GM21367 (cell line): ENCODE results near the gene NCOA6.

ENCODE experiments used
- ATAC-seq: cut with Tn5 transposase; IDR thresholded peaks from one replicate; pipeline ENCODE4 v1.9.1; 2021; ENCODE audit not compliant: unreplicated experiment

The NCOA6 gene

DNA sequence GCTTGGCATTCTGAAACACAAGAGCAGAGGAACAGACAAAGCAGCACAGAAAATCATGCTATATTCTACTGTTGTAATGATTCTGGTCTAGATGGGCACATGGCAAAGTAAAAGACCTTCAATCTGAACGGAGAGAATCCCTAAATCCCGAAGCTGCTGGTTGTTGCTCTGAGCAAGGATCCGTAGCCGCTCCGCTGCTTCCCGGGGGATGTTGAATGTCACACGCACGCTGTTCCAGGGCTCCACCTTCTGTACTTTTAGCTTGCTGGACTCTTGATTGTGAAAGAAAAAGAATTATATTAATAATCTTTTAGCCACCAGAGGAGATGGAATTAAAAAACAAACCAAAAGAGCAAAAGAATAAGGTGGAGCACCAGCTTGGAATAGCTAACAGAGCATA is 49.3 kb downstream of the NCOA6 start:
- ATAC-seq = no peak

DNA sequence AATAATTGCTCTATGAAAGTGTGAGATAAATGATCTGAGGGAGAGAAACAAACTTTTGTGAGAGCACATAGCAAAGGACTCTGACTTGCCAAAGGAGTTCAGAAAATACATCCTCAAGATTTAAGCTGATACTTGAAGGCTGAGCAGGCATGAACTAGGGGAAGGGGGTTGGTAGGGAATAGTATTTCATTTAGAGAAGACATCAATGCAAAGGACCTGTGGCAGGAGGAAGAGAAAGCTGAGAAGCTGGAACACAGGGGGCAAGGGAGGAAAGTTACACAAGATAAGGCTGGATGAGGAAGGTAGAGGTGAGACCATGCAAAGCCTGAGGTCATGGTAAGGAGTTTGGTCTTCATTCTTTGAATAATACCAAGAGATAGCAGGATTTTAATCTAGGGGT is 50.6 kb downstream of the NCOA6 start:
- no peak for ATAC-seq

DNA sequence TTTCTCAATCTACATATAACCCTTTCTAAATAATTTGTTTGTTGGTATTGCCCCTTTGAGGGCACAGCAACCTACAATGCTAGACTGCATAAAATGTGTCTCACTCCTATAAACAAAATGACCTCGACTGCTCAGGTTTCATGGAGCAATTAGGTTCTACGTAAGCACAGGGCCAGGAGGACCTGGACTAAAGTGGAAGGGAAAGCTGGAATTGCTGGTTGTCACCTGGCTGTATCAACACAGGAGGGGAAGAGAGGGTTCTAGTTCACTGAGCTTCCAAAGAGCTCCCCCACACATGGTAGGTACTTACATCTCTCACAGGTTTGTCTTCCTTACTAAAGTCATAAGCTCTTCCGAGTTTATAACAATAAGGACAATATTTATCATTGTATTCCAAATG is 51.0 kb downstream of the NCOA6 start:
- no peak for ATAC-seq

DNA sequence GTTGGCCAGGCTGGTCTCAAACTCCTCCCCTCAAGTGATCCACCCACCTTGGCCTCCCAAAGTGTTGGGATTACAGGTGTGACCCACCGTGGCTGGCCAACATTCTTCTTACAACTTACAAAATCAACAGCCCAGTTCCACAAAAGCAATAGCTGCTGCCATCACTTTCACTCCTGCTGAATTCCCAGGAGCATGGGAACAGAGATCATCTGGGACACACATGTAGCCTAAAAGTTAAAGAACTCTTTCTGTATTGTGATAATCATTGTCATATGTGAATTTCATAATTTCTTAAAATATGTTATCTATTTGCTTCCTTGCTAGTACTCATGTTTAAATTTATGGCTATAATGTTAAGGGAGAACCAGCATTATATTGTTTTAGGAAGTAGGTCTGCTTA is 51.7 kb downstream of the NCOA6 start:
- ATAC-seq = no peak

DNA sequence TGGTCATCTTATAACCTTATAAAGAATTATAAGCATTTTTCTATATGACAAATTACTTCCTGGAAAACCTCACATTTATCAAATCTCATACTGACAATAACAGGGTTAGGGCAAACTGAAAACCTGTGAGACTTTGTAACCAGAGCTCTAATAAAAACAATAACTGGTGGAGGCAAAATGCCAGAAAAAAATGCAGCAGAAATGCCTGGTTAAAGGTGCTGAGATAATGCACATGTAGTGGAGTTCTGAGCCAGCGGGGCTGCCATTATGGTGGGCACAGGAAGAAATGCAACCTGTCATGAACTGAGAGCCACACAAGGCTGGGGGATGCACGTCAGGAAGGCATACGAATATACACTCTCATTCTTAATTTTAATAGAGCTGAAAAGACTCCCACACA is 53.0 kb downstream of the NCOA6 start:
- no peak for ATAC-seq

DNA sequence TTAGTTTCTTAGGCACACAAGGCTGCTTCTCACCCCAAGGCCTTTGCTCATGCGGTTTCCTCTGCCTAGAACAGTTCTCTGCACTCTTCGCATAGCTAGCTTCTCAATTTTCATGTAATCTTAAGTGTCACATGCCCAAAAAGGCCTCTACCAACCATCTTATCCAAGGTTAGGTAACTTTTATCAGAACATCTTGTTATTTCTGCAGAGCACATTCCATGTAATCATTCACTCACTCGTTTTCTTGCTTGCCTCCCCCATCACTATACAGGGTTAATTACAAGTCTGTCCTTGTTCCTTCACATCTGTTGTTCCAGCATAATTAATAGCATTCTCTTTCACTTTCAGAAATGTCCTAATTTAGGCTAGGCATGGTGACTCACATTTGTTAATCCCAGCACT is 53.8 kb downstream of the NCOA6 start:
- no peak for ATAC-seq

DNA sequence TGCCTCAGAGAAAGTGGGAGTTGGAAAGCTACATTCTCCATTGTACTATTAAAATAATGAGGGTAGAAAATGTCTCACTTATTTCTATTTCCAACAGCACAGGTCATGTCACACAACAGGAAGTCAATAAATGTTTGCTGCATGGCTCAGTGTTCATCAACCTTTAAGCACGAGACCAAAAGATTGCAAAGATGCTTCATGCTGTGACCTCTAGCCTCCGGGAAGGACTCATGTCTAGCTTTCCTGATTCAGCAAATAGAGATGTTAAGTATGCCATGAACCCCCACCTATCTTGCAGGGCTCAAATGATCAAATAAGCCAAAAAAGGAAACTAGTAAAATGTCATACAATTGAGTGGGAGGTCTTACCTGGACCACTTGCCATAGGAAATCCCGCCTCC is 57.4 kb downstream of the NCOA6 start:
- no peak for ATAC-seq

DNA sequence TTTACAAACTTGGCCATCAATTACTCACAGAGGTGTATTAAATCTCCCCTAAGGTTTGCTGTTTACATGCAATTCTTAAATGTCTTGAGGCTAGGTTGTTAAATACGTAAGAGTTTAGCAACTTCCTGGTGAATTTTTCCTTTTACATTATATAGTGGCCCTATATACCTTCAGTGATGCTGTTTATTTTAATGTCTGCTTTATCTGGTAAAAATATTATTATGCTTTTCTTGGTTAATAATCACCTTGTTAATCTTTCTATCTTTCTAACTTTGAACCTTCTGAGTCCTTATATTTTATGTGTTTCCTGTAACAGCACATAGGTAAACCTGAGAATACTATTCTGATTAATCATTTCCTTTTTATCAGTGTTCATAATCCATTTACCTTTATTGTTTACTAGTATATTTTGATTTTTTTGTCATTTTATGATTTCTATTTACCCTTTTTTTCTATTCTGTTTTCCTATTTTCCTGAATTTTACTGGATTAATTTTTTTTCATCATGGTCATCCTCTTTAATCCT is 63.4 kb downstream of the NCOA6 start:
- ATAC-seq = no peak

DNA sequence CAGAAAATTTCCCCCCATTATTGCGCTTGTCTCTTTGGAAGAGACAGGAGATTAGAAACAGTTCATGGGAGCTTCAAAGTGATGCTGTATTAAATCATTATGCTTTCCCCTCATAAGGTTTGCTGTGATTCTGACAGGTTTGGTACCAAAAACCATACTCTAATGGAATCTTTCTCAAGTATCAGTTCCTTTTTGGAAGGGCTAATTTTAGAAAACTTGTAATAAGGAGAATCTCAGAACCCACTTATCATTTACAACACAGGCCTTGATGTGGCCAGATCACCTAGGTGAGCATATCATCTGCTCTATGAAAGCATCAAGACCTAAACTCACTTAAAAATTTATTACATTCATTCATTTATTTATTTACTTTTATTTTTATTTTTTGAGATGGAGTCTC is 70.1 kb downstream of the NCOA6 start:
- no peak for ATAC-seq

DNA sequence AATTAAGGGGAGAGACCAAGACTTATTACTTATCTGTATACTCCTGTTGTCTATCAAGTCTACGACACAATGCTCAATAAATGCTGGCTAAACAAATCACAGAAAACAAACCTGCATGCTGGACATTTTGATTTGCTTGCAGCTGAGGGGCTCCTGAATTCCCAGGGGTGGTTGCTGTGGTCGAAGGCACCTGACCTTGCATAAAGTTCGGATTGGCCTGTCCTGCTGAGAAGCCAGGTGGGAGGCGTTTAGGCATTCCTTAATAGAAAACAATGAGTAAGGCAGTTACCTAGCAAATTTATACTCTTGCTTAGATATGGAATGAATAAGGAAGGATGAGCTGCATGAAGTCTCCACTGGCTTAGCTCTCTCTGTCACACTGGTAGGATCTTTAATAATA is 70.8 kb downstream of the NCOA6 start:
- no peak for ATAC-seq

DNA sequence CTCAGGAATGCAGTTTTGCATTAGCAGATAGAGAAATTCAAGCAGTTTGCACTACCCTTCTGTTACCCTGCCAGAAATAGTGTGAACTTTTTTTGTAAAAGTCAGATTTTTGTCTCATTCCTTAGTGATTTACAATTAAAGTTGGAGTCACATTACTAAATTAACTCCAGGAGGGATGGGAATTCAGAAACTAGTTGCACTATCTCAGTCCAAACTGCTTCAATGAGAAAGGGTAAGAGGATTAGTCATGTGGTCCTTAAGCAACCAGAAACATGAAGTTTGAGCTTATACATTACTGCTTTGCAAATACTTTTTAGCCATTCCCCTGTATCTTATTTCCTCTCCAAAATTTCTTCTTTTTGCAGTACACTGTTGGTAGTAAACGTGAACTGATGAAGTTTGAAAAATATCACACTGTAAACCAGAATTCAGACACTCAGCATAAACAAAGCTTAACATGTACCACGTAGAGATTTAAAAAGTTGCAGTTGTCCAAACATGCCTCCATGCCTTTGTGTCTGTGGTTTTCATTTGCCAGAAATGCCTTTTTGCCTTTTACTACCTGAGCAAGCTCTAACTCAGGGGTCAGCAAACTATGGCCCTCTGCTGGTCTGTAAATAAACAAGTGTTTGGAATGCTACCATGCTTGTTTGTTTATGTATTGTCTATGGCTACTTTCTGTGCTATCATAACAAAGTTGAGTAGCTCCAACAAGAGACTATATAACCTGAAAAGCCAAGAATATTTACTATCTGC is 71.6 kb downstream of the NCOA6 start:
- no peak for ATAC-seq

DNA sequence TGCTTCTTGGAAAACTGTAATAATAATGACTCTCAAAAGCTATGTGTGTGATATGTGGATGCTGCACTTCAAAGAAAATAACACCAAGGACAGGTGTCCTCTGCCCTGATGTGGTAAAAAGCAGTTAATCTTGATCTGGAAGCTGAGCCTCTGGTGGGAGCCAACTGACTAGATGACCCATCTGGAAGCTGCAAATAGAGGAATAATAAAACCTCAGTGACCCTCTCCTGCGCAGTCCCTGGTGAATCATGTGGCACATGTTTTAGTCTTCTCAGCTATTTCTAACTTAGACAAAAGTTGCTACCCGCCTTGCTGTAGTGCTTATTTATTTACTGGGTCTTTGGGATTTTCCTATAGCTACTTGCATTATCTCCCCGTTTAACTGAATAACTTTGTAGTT is 74.0 kb downstream of the NCOA6 start:
- no peak for ATAC-seq

DNA sequence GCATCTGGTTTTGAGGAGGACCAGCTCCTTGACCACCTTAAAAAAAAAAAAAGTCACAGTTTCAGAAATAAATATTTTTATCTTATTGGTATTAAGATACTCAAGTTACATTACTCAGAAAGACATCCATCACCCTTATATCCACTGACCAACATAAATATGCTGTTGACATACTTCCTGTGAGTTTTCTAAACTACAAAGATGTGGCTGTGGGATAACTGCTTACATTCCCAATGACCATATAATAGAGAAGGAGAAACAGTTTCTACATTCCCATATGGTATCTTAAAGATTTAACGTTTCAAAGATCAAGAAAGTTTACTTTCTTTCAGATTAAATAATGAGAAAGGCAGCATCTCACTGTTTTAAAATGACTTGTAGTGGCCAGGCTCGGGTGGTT is 75.0 kb downstream of the NCOA6 start:
- no peak for ATAC-seq

DNA sequence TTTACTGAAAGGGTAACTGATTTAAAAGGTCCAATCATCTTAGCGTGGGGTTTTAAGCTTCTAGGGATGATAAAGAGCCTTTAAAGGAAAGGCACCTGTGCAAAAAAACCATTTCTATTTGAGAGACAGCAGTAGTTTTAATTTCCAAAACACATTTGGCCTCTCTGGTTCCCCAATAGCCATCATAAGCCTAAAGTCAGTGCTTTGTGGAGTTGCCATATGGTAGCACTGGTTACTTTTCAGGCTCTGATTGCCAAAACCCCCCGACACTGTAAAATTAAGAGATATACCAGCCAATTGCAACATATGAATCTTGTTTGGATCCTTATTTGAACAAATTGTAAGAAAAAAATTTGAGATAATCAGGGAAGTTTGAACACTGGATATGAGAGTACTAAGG is 76.7 kb downstream of the NCOA6 start:
- no peak for ATAC-seq

DNA sequence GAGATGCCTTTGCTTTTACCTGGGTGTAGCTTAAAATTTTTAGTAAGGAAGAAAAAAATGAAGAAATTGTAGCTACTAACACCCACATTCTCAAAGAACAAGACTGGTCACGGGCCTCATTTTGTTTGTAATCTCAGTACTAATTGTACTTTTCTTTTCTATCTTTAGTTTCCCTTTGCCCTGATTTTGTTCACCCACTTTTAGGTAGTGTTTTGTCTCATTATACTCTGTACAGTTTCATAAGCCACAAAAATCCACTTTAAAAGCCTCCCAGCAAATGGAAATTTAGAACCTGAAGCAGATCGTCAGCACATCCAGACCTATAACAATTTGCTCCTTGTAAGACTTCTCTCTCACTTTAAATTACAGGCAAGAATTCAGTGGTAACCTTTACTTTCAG is 78.0 kb downstream of the NCOA6 start:
- no peak for ATAC-seq

DNA sequence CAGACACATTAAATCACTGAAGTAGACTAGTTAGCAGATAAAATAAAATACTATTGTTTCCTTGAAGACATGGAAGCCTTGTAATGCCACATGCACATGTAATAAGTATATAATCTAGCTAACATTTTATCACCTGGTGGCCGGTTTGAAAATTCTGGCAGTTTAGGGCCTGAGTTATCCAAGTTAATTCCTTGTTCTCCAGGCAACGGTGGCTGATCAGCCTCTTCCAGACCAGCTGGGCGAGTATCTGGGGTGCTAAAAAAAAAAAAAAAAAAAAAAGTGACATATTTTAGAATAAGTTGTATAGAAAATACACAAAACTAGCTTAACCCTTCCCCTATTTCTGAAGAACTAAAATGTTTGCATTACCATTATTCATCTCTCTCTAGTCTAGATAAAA is 78.8 kb downstream of the NCOA6 start:
- ATAC-seq = no peak

DNA sequence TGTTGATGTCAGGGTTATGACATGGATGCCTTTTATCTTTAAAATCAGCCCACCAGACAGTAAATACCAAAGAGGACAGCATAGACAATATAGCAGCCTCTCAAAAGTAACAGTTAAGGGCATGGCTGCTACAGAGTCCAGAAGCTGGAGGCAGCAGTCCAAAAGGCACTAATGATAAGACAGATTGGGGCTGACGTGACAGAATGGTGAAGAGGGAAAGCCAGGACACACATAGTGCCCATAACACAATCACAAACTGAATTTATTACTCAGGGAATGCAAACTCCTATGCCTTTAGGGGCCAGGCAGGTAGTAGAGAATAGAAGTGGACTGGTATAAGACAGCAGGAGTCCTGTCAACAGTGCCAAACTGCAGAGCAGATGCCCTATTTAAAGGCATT is 80.6 kb downstream of the NCOA6 start:
- no peak for ATAC-seq

DNA sequence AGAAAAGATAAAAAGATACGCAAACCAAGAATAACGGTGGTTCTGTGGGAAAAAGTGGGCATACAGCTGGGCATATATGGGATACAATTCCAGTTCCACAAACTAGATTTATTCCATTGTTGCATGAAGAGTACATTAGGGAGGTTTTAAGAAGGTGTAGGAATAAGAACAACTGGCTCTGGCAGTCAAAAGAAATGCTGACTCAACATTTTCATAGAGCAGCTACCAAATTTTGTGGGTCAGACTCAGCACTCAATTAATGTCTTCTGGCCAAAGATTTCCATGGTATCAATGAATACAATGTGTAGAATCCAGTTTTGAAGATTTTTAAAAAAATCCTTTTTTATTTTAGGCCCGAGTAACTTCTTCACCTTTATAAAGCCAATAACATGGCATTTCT is 81.1 kb downstream of the NCOA6 start:
- no peak for ATAC-seq

DNA sequence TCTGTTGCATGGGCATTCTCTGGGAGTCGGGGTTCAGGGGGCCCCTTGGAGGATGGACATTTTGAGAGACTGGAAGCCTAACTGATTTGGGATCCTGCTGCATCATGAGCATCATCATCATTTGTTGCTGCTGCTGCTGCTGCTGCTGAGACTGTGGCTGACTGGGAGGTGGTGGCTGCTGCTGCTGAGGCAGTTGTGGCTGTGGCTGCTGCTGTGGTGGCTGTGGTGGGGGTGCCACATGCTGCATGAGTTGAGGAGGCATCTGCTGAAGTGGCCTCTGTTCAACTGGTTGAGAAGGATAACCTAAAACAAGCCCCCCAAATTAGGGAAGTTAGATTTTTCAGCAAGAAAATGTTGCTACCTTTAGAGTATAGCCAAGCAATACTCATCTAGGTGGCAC is 82.4 kb downstream of the NCOA6 start:
- no peak for ATAC-seq

DNA sequence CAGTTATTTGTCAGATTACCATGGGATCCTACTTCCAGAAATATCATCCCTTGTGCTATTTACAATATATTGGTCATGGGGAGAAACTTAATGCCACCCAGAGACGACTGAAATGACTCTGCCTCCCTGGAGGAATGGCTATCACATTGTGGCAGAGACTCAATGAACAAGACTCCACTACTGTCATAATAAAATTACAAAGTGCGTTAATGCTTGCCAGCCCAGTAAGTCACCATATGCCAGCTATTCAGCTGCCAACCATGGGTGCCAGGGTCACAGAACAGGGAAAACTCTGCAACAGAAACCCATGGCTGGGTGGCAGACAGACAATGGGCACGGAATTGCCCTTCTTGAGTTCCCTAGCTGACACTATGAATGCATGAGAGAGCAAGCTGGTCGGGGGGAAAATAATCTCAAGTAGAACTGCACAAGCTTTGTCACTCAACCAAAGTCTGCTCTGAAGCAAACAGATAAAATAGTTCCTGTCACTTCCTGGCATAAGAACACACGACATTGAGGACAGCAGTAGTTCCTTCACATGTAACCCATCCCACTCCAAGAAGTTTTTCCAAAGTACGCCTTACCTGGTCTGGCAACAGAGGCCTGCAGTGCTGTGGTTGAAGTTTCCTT is 89.2 kb downstream of the NCOA6 start:
- no peak for ATAC-seq

DNA sequence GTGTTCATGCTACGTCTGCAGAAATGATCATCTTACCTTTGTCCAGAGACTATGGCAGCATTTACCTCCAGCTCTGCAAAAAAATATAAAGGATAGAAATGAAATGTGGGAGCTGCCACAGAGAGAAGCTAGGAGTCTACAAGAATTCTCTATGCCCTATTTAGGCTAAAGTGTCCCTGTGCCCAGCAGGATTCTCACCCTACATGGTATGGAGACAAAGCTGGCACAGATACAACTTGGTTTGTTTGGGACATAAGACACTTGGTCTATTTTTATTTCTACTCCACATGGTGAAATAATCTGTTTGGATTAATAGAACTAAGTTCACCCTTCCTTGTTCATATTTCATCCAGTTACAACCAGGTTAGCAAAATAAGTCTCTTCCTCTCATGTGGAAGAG is 92.9 kb downstream of the NCOA6 start:
- ATAC-seq = no peak

DNA sequence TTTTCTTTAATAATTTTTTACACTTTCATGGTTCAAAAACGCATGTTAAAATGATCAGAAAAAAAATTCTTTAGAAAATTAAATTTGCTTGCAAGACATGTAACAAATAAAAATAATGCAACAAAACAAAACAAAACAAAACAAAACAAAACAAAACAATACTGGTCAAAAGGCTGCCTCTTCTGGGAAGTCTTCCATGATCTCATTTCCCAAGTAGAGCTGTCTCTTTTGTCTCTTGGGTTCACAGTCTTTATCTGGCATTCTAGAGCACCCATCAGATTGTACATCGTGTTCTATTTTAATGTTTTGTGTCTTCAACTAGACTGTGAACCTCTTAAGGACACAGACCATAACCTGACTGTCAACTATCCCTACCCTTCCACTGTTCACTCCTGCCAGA is 96.0 kb downstream of the NCOA6 start:
- no peak for ATAC-seq

DNA sequence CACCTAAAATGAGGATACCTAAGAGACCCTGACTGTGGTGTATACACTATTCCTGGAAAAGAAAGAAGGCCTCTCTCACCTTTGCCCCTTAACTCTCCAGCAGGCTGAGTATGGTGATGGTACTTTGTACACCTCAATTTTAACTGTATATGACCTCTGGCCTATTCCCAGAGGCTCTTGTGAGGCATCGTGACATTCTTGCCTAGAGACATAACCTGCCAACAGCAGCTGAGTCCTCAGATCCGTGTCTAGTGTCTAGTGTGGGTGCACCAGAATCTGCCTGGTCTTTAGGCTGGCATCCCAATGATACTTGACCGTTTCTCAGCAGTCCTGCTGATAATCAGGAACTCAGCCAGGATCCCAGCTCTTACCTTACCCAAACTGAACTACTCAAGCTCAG is 101.3 kb downstream of the NCOA6 start:
- ATAC-seq = no peak
